ENCODE measurements around the gene PRR36.

PRR36 gene

GRCh38 chr19:7858109-7858770, 15.9 kb downstream of the PRR36 start:
- no peak overlapping the region for H3K27ac ChIP-seq
- H3K4me3 ChIP-seq = peak overlapping the region in 3 of 10 experiments; percentile 2 to 15 (median 4); a peak in 1 of 20 replicates
- peaks cover 19 to 40% (median 29%) of the 10 kb centered on the region in 11 experiments for H3K27me3 ChIP-seq
- peaks cover 22 to 52% (median 40%) of the 10 kb centered on the region in 10 experiments for H3K4me1 ChIP-seq
- H3K36me3 ChIP-seq = no peaks in the 10 kb centered on the region
- H3K9ac ChIP-seq = peak overlapping the region in 6 of 11 experiments; percentile 10 to 50 (median 33); a peak in 6 of 22 replicates
- H4K20me1 ChIP-seq = peaks cover 0 to 63% (median 18%) of the 10 kb centered on the region in 11 experiments; a peak in 17 of 22 replicates
- peak overlapping the region; percentile 64 to 88 (median 75) for H3K4me2 ChIP-seq
- TF ChIP-seq Cebpa-rat (IDR thresholded peaks at IDR 0.05) = no peak
- H3K9me3 ChIP-seq (replicated peaks in 1 of 11) = no peaks in the 10 kb centered on the region

- Histone ChIP-seq H3K9ac (peak overlapping the region in 6 of 11 experiments; percentile 10 to 50 (median 24); a peak in 5 of 22 replicates), H3K4me3 (0 out of 20 replicates have a peak overlapping the region, but pooled peaks of 1 of the 10 experiments have one; percentile 2), H3K27me3 (peaks cover 16 to 37% (median 26%) of the 10 kb centered on the region in 11 experiments), H3K4me1 (peaks cover 22 to 50% (median 40%) of the 10 kb centered on the region in 10 experiments), H3K27ac (no peak overlapping the region), H3K4me2 (peak overlapping the region; percentile 64 to 88 (median 75)), H3K36me3 (no peaks in the 10 kb centered on the region), H4K20me1 (peaks cover 0 to 61% (median 17%) of the 10 kb centered on the region in 11 experiments; a peak in 14 of 22 replicates), H3K9me3 (replicated peaks in 1 of 11) (no peaks in the 10 kb centered on the region)
- TF ChIP-seq Cebpa-rat (IDR thresholded peaks at IDR 0.05) = no peak
These were observed 16.5 kb downstream of the PRR36 start for GRCh38 chr19:7857727-7858108.

DNA sequence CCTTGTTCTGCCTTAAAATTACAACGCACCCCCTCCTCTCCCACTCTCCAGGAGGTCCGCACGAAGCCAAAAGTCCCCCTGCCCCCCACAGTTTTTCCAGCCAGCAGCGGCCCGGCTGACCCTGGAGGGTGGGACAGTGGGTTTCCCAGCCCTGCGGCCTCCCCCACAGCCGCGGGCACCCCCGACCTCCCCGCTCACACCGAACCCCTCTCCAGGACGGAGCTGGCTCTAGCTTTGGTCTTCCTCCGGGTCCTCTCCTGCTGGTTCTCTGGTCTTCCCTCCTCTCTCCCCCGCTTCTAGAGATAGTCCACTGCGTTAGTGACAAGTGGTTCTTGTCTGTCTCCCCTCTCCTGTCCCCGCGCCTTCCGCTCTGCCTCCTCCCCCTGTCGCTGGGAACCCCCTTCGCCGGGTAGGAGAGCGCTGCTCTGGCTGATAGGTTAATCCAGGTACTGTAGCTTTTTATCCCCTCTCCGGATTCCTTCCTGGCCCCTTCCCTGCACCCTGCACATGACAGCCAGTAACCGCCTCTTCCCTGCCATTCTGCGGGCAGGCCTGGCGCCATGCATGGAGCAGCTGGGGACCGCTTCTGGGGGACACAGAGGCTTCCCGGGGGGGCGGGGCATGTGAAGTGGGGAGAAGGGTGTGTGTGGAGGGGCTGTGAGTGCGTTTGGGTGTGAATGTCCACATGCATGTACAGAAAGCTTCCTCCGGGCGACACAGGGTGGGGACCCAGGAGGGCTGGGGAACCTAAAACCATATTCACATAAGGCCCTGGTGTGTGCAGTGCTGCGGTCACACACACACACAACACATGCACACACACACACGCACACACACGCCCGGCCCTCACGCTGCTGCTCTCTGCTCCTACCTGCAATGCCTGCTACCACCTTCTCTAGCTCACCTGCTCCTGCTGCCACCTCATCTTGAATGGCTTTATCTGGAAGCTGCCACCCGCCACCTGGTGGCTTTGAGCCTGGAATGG, 17.2 kb downstream of the PRR36 start:
- H3K9ac ChIP-seq = no peak overlapping the region
- H3K9me3 ChIP-seq (replicated peaks in 1 of 11) = no peaks in the 10 kb centered on the region
- peaks cover 12 to 33% (median 22%) of the 10 kb centered on the region in 11 experiments for H3K27me3 ChIP-seq
- H3K4me3 ChIP-seq = no peak overlapping the region
- H4K20me1 ChIP-seq = peaks cover 0 to 64% (median 14%) of the 10 kb centered on the region in 11 experiments; a peak in 14 of 22 replicates
- H3K4me1 ChIP-seq = peaks cover 19 to 45% (median 36%) of the 10 kb centered on the region in 10 experiments
- TF ChIP-seq Cebpa-rat (IDR thresholded peaks at IDR 0.05) = no peak
- peak overlapping the region in 5 of 11 experiments; percentile 74 to 88 (median 83); a peak in 5 of 22 replicates for H3K4me2 ChIP-seq
- H3K27ac ChIP-seq = no peak overlapping the region
- no peaks in the 10 kb centered on the region for H3K36me3 ChIP-seq

DNA sequence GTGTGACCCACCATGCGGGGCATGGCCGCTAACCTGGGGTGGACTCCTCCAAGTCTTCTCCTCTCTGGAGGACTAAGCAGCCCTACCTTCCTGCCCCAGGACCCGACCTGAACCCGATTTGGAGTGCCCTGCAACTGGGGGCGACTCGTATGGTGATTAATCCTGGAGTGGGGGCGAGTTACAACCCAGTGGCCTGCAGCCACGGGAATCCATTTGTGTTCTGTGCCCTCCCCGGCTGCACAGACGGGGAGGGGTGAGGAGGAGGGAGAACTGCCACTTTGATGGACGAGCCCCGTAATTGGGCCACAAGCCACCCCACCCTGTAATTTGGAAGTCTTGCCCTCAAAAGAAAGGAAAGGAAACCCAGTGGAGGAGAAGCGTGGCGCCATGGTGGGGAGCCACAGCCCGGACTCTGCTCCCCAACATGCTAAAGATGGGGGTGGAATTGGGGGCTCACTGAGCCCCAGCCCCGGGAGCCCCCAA, 18.0 kb downstream of the PRR36 start:
- Histone ChIP-seq H3K4me3 (no peak overlapping the region), H3K4me2 (no peak overlapping the region; a peak in 1 of 22 replicates), H3K4me1 (peaks cover 10 to 37% (median 28%) of the 10 kb centered on the region in 10 experiments; a peak in 19 of 20 replicates), H4K20me1 (peaks cover 0 to 63% (median 7%) of the 10 kb centered on the region in 11 experiments; a peak in 9 of 22 replicates), H3K27me3 (peaks cover 3 to 24% (median 13%) of the 10 kb centered on the region in 11 experiments; a peak in 20 of 22 replicates), H3K27ac (no peak overlapping the region), H3K36me3 (no peaks in the 10 kb centered on the region), H3K9ac (no peak overlapping the region), H3K9me3 (replicated peaks in 1 of 11) (no peaks in the 10 kb centered on the region)
- TF ChIP-seq Cebpa-rat (IDR thresholded peaks at IDR 0.05) = no peak

- no peak overlapping the region for H3K4me2 ChIP-seq
- H3K27ac ChIP-seq = no peak overlapping the region
- H3K9ac ChIP-seq = no peak overlapping the region
- H3K4me3 ChIP-seq = no peak overlapping the region
- H3K36me3 ChIP-seq = no peaks in the 10 kb centered on the region
- TF ChIP-seq Cebpa-rat (IDR thresholded peaks at IDR 0.05) = no peak
- H3K4me1 ChIP-seq = peaks cover 10 to 36% (median 25%) of the 10 kb centered on the region in 10 experiments; a peak in 19 of 20 replicates
- H3K9me3 ChIP-seq (replicated peaks in 1 of 11) = no peaks in the 10 kb centered on the region
- peaks cover 0 to 63% (median 5%) of the 10 kb centered on the region in 11 experiments; a peak in 9 of 22 replicates for H4K20me1 ChIP-seq
- H3K27me3 ChIP-seq = peaks cover 0 to 19% (median 9%) of the 10 kb centered on the region in 11 experiments; a peak in 12 of 22 replicates
These were observed 18.6 kb downstream of the PRR36 start for GRCh38 chr19:7855426-7856108.

- Histone ChIP-seq H3K27me3 (peaks cover 0 to 16% (median 8%) of the 10 kb centered on the region in 11 experiments; a peak in 12 of 22 replicates), H3K4me1 (peaks cover 10 to 38% (median 28%) of the 10 kb centered on the region in 10 experiments; a peak in 19 of 20 replicates), H4K20me1 (peaks cover 0 to 60% (median 6%) of the 10 kb centered on the region in 11 experiments; a peak in 9 of 22 replicates), H3K27ac (no peak overlapping the region), H3K9ac (no peak overlapping the region), H3K36me3 (no peaks in the 10 kb centered on the region; a peak in 1 of 22 replicates), H3K4me3 (no peak overlapping the region), H3K4me2 (peak overlapping the region in 4 of 11 experiments; percentile 6 to 48 (median 26); a peak in 3 of 22 replicates), H3K9me3 (replicated peaks in 1 of 11) (no peaks in the 10 kb centered on the region)
- TF ChIP-seq Cebpa-rat (IDR thresholded peaks at IDR 0.05) = no peak
These were observed 20.4 kb downstream of the PRR36 start for GRCh38 chr19:7853770-7854128.

GRCh38 chr19:7852851-7853769, 21.1 kb downstream of the PRR36 start:
- Histone ChIP-seq H3K27ac (no peak overlapping the region), H4K20me1 (peaks cover 0 to 56% (median 6%) of the 10 kb centered on the region in 11 experiments; a peak in 9 of 22 replicates), H3K9ac (no peak overlapping the region), H3K4me1 (peaks cover 4 to 36% (median 22%) of the 10 kb centered on the region in 10 experiments; a peak in 19 of 20 replicates), H3K9me3 (replicated peaks in 1 of 11) (no peaks in the 10 kb centered on the region), H3K36me3 (no peaks in the 10 kb centered on the region; a peak in 1 of 22 replicates), H3K4me2 (peak overlapping the region in 7 of 11 experiments; percentile 6 to 54 (median 31); a peak in 7 of 22 replicates), H3K4me3 (no peak overlapping the region), H3K27me3 (peaks cover 0 to 10% (median 8%) of the 10 kb centered on the region in 11 experiments; a peak in 12 of 22 replicates)
- no peak for TF ChIP-seq Cebpa-rat (IDR thresholded peaks at IDR 0.05)
